ENCODE measurements around the gene FRS3. TPM values are rescaled to one million over a fixed set of nuclear protein-coding genes. Genes with fewer than 3 reads are reported as not detected.
"Not testable (repeated sequence)": the region's sequence is repeated elsewhere in the genome, so short reads cannot be mapped to it uniquely, and the experiment has no call there.

Gene FRS3
- total and polyA plus RNA-seq, 2 of the 13 experiments (the other 11 are each of a cell fraction or from before 2014, with no cell fraction given) = 3.0 to 7.4 TPM

- CTCF ChIA-PET (ENCODE audit: low intra/inter-chr PET ratio, low total read pairs); BruUV-seq (replicated peaks); H3K9me3 ChIP-seq (ENCODE audit: low read length); H3K9ac ChIP-seq (ENCODE audit: insufficient read depth, low read depth, low read length); H3K4me3 ChIP-seq (replicated peaks in 1 of 3; ENCODE audit: insufficient read depth in 1 of 3, low read depth in 2 of 3, low read length in 3 of 3); DNase-seq (ENCODE audit: low spot score); in situ Hi-C loops (cut with HindIII; ENCODE audit: extremely low pct_ligation_motif_present, low pct_unique_long_range_greater_than_20kb); intact Hi-C loops (cut with micrococcal nuclease; ENCODE audit: unreplicated experiment); H3K4me2 ChIP-seq (ENCODE audit: low read depth, low read length); H3K27ac ChIP-seq (ENCODE audit: extremely low read length, insufficient read depth, low read length); H3K27me3 ChIP-seq (ENCODE audit: control insufficient read depth in 1 of 2, insufficient read depth in 2 of 2, low read length in 2 of 2); H3K79me2 ChIP-seq (ENCODE audit: insufficient read depth, low read length); POLR2A ChIA-PET; FAIRE-seq; H4K20me1 ChIP-seq (ENCODE audit: insufficient read depth, low read length); ATAC-seq; H3K36me3 ChIP-seq (replicated peaks in 1 of 2; ENCODE audit: control insufficient read depth in 1 of 2, insufficient read depth in 2 of 2, low read length in 2 of 2); H2AFZ ChIP-seq (ENCODE audit: low read length); H3K4me1 ChIP-seq (ENCODE audit: insufficient read depth, low read length): not testable (repeated sequence)
- 90% methylated on average over 13 of the region's 13 CpGs for WGBS (ENCODE audit: low lambda C conversion rate)
Measured at GRCh38 chr6:41811946-41812345, 32.2 kb upstream of the FRS3 start.

GRCh38 chr6:41811095-41811494 is 31.4 kb upstream of the FRS3 start:
- H3K79me2 ChIP-seq (ENCODE audit: insufficient read depth, low read length) = no peaks in the 10 kb centered on the region
- H3K4me3 ChIP-seq (replicated peaks in 1 of 3; ENCODE audit: insufficient read depth in 1 of 3, low read depth in 2 of 3, low read length in 3 of 3) = no peak overlapping the region
- intact Hi-C loops (cut with micrococcal nuclease; ENCODE audit: unreplicated experiment) (no loop called here), in situ Hi-C loops (cut with HindIII; ENCODE audit: extremely low pct_ligation_motif_present, low pct_unique_long_range_greater_than_20kb) (no loop called here)
- no peaks in the 10 kb centered on the region for H3K27me3 ChIP-seq (ENCODE audit: control insufficient read depth in 1 of 2, insufficient read depth in 2 of 2, low read length in 2 of 2)
- DNase-seq (ENCODE audit: low spot score) = no peak
- BruUV-seq (replicated peaks) = no TSS peak
- H3K9ac ChIP-seq (ENCODE audit: insufficient read depth, low read depth, low read length) = no peak overlapping the region
- no peaks in the 10 kb centered on the region for H3K9me3 ChIP-seq (ENCODE audit: low read length)
- ATAC-seq = no peak
- no peak for FAIRE-seq
- POLR2A ChIA-PET = no interaction called here
- no peaks in the 10 kb centered on the region for H3K4me1 ChIP-seq (ENCODE audit: insufficient read depth, low read length)
- H3K36me3 ChIP-seq (replicated peaks in 1 of 2; ENCODE audit: control insufficient read depth in 1 of 2, insufficient read depth in 2 of 2, low read length in 2 of 2) = 0 out of 5 replicates have a peak, but pooled peaks cover 0 to 5% of the 10 kb centered on the region in 2 experiments
- TF ChIP-seq FLYWCH1 (CRISPR knock-in tag; IDR thresholded peaks at IDR 0.05) = no peak
- TF ChIP-seq ARID3A (IDR thresholded peaks at IDR 0.05; ENCODE audit: low read depth, low read length) = no peak
- no peak for TF ChIP-seq SMAD3 (CRISPR knock-in tag; IDR thresholded peaks at IDR 0.05)
- WGBS (ENCODE audit: low lambda C conversion rate) = 93% methylated on average over 3 of the region's 3 CpGs
- no peak overlapping the region for H2AFZ ChIP-seq (ENCODE audit: low read length)
- H3K4me2 ChIP-seq (ENCODE audit: low read depth, low read length) = no peak overlapping the region
- no peaks in the 10 kb centered on the region for H4K20me1 ChIP-seq (ENCODE audit: insufficient read depth, low read length)
- CTCF ChIA-PET (ENCODE audit: low intra/inter-chr PET ratio, low total read pairs) = no interaction called here
- no peak overlapping the region for H3K27ac ChIP-seq (ENCODE audit: extremely low read length, insufficient read depth, low read length)
